Motor neuron (in vitro differentiated cells): ENCODE measurements around the gene NAALADL2. TPM values are rescaled to one million over a fixed set of nuclear protein-coding genes. Genes with fewer than 3 reads are reported as not detected.
"Not testable (repeated sequence)": the region's sequence is repeated elsewhere in the genome, so short reads cannot be mapped to it uniquely, and the experiment has no call there.

Experiments
- ATAC-seq, 8 experiments: fragments of 200-7000 bp; cut with Tn5 transposase; replicated peaks in 6 of 8; 2 replicates each; pipeline ENCODE4 v1.8.0; 2021; ENCODE audit warnings: mild to moderate bottlenecking in 8 of 8, moderate library complexity in 8 of 8
- H3K27ac ChIP-seq, 2 donors: fragments of 250-450 bp; sonication (Bioruptor Pico); 2 replicates each; pipeline ENCODE4 v1.9.0; 2021; ENCODE audit warnings: antibody characterized with exemption in 2 of 2, mild to moderate bottlenecking in 2 of 2, moderate library complexity in 1 of 2
- H3K4me1 ChIP-seq, 2 donors: fragments of 250-450 bp; sonication (Bioruptor Pico); replicated peaks in 1 of 2; 2 replicates each; pipeline ENCODE4 v1.6.1; 2021; ENCODE audit warnings: antibody characterized with exemption in 2 of 2, mild to moderate bottlenecking in 2 of 2, moderate library complexity in 1 of 2
- H3K4me3 ChIP-seq, 5 donors: fragments of 250-450 bp; sonication (Bioruptor Pico); 2 replicates each; pipeline ENCODE4 v1.9.0; 2021; ENCODE audit warnings: antibody characterized with exemption in 5 of 5, mild to moderate bottlenecking in 5 of 5, moderate library complexity in 4 of 5
- WGBS, 10 experiments: fragments of 450-650 bp; shearing (Covaris generic); methylation state at CpG; one replicate each; pipeline ENCODE4 v1.0.0; 2022; 5-methylcytosine and 5-hydroxymethylcytosine counted together
- in situ Hi-C, 9 experiments: fragments of 400-800 bp; cut with MboI; loops; one replicate each; pipeline ENCODE4 v1.15.0; 2021; ENCODE audit warnings: low sequenced_read_pairs in 9 of 9, low pct_unique_long_range_greater_than_20kb in 2 of 9; ENCODE audit not compliant: unreplicated experiment in 9 of 9
- total RNA-seq, 8 experiments: library from RNA; unstranded; fragments of 300-600 nt; gene quantifications; 2 replicates each; pipeline versions ENCODE4 v1.2.3 to v1.2.4, GENCODE V29; 2022

NAALADL2 gene
- total RNA-seq, 8 experiments from 2014 or later = 1.1 to 5.4 (median 2.0) TPM

GRCh38 chr3:175070946-175071345 lies 211.8 kb downstream of the NAALADL2 start:
- 37 to 100% (median 88%) methylated on average over 1 to 3 of the region's 3 CpGs for WGBS, 10 experiments
- in situ Hi-C loops = no loop called here
- Histone ChIP-seq H3K27ac (no peak overlapping the region), H3K4me1 (peaks cover 0 to 6% of the 10 kb centered on the region in 2 donors), H3K4me3 (no peak overlapping the region)
- no peak for ATAC-seq

GRCh38 chr3:175073219-175073905 lies 214.2 kb downstream of the NAALADL2 start:
- WGBS, 10 experiments = 55 to 96% (median 66%) methylated on average over 2 to 6 of the region's 6 CpGs
- in situ Hi-C loops = no loop called here

GRCh38 chr3:175075269-175075668 lies 216.1 kb downstream of the NAALADL2 start:
- Histone ChIP-seq H3K4me1 (peaks cover 0 to 6% of the 10 kb centered on the region in 2 donors), H3K27ac (no peak overlapping the region), H3K4me3 (no peak overlapping the region)
- peak in 2 of 8 experiments; percentile 15 to 45 for ATAC-seq
- in situ Hi-C loops = no loop called here

More at GRCh38 chr3:175073219-175073905, 214.2 kb downstream of the NAALADL2 start:
- no peak overlapping the region for H3K4me3 ChIP-seq
- no peak overlapping the region for H3K27ac ChIP-seq
- peaks cover 0 to 6% of the 10 kb centered on the region in 2 donors for H3K4me1 ChIP-seq
- ATAC-seq = peak in 4 of 8 experiments; percentile 51 to 68 (median 60)

GRCh38 chr3:175077216-175077615 lies 218.1 kb downstream of the NAALADL2 start:
- 7 to 77% (median 59%) methylated on average over 2 to 3 of the region's 3 CpGs for WGBS, 10 experiments
- H3K4me3 ChIP-seq = no peak overlapping the region
- no peak overlapping the region for H3K27ac ChIP-seq
- H3K4me1 ChIP-seq = peaks cover 0 to 6% of the 10 kb centered on the region in 2 donors
- no peak for ATAC-seq
- in situ Hi-C loops = no loop called here

- Histone ChIP-seq H3K4me1 (peaks cover 3 to 5% of the 10 kb centered on the region in 2 donors), H3K27ac (no peak overlapping the region), H3K4me3 (no peak overlapping the region)
- no peak for ATAC-seq
- in situ Hi-C loops = no loop called here
Observed at GRCh38 chr3:175082631-175083030, 223.5 kb downstream of the NAALADL2 start.

- WGBS, 10 experiments = 50 to 100% (median 81%) methylated on average over 1 to 2 of the region's 19 CpGs; no CpG with 5 or more reads in 6 of the 10 experiments
- H3K27ac ChIP-seq, H3K4me1 ChIP-seq, ATAC-seq, in situ Hi-C loops, H3K4me3 ChIP-seq: not testable (repeated sequence)
Observed at GRCh38 chr3:175087128-175087527, 228.0 kb downstream of the NAALADL2 start.

GRCh38 chr3:175088766-175089380 lies 229.7 kb downstream of the NAALADL2 start:
- H3K4me3 ChIP-seq = no peak overlapping the region
- WGBS, 10 experiments = 63 to 100% (median 87%) methylated on average over 1 to 3 of the region's 3 CpGs; no CpG with 5 or more reads in 5 of the 10 experiments
- no peak for ATAC-seq
- in situ Hi-C loops = no loop called here
- H3K4me1 ChIP-seq = peaks cover 3 to 8% of the 10 kb centered on the region in 2 donors
- no peak overlapping the region for H3K27ac ChIP-seq

GRCh38 chr3:175091426-175092114 lies 232.4 kb downstream of the NAALADL2 start:
- no peak overlapping the region for H3K27ac ChIP-seq
- no peak for ATAC-seq
- H3K4me1 ChIP-seq = peaks cover 3 to 16% of the 10 kb centered on the region in 2 donors
- in situ Hi-C loops = no loop called here
- 40 to 88% (median 65%) methylated on average over 4 to 7 of the region's 7 CpGs for WGBS, 10 experiments
- H3K4me3 ChIP-seq = no peak overlapping the region

GRCh38 chr3:175093748-175094147 lies 234.6 kb downstream of the NAALADL2 start:
- Histone ChIP-seq H3K27ac (no peak overlapping the region), H3K4me3 (no peak overlapping the region), H3K4me1 (peaks cover 3 to 16% of the 10 kb centered on the region in 2 donors)
- in situ Hi-C loops = no loop called here
- 13 to 65% (median 38%) methylated on average over 1 to 3 of the region's 3 CpGs; no CpG with 5 or more reads in 1 of the 10 experiments for WGBS, 10 experiments
- peak in 5 of 8 experiments; percentile 50 to 93 (median 76) for ATAC-seq

- Histone ChIP-seq H3K4me1 (peaks cover 0 to 16% of the 10 kb centered on the region in 2 donors), H3K4me3 (no peak overlapping the region), H3K27ac (no peak overlapping the region)
- 56 to 95% (median 85%) methylated on average over 2 of the region's 2 CpGs; no CpG with 5 or more reads in 2 of the 10 experiments for WGBS, 10 experiments
- in situ Hi-C loops = no loop called here
- ATAC-seq = no peak
Observed at GRCh38 chr3:175094344-175094743, 235.2 kb downstream of the NAALADL2 start.

GRCh38 chr3:175098644-175099043 lies 239.5 kb downstream of the NAALADL2 start:
- H3K4me3 ChIP-seq = no peak overlapping the region
- H3K27ac ChIP-seq = no peak overlapping the region
- 100% methylated on average over 1 of the region's 1 CpG; no CpG with 5 or more reads in 6 of the 10 experiments for WGBS, 10 experiments
- no peak for ATAC-seq
- in situ Hi-C loops = no loop called here
- peaks cover 0 to 11% of the 10 kb centered on the region in 2 donors for H3K4me1 ChIP-seq

- H3K4me3 ChIP-seq = no peak overlapping the region
- no peaks in the 10 kb centered on the region for H3K4me1 ChIP-seq
- ATAC-seq = no peak
- no peak overlapping the region for H3K27ac ChIP-seq
- 0 to 57% (median 27%) methylated on average over 1 of the region's 1 CpG for WGBS, 10 experiments
- in situ Hi-C loops = no loop called here
Observed at GRCh38 chr3:175102161-175102560, 243.0 kb downstream of the NAALADL2 start.

- Histone ChIP-seq H3K27ac (no peak overlapping the region), H3K4me1 (no peaks in the 10 kb centered on the region), H3K4me3 (no peak overlapping the region)
- in situ Hi-C loops = no loop called here
- ATAC-seq = no peak
Observed at GRCh38 chr3:175103298-175103697, 244.2 kb downstream of the NAALADL2 start.
